Activated CD4-positive, alpha-beta T cell treated with anti-CD3 and anti-CD28 coated beads for 48 hours (primary cell): ENCODE results near the gene ARVCF.
"Not testable (repeated sequence)": the region's sequence is repeated elsewhere in the genome, so short reads cannot be mapped to it uniquely, and the experiment has no call there.

ENCODE experiments used
- DNase-seq: peaks from one replicate; pipeline ENCODE4 v3.0.0-alpha.2; 2020

ARVCF gene

GRCh38 chr22:19931514-19931913 is 85.1 kb downstream of the ARVCF start:
- no peak for DNase-seq

GRCh38 chr22:19930551-19931486 is 85.8 kb downstream of the ARVCF start:
- DNase-seq = peak; percentile 34

- DNase-seq = no peak
Measured at GRCh38 chr22:19929586-19930550, 86.8 kb downstream of the ARVCF start.

- no peak for DNase-seq
Measured at GRCh38 chr22:19928207-19928606, 88.4 kb downstream of the ARVCF start.

GRCh38 chr22:19927696-19928095 is 88.9 kb downstream of the ARVCF start:
- DNase-seq = no peak

- DNase-seq = not testable (repeated sequence)
Measured at GRCh38 chr22:19926028-19926427, 90.6 kb downstream of the ARVCF start.

- DNase-seq = no peak
Measured at GRCh38 chr22:19923914-19924513, 92.6 kb downstream of the ARVCF start.

GRCh38 chr22:19921544-19922081 is 95.0 kb downstream of the ARVCF start:
- no peak for DNase-seq
